Mucosa of descending colon (tissue), 3 donors: ENCODE results near the gene MSLN. TPM values are rescaled to one million over a fixed set of nuclear protein-coding genes. Genes with fewer than 3 reads are reported as not detected.
"Not testable (repeated sequence)": the region's sequence is repeated elsewhere in the genome, so short reads cannot be mapped to it uniquely, and the experiment has no call there.

Source experiments
- ATAC-seq: fragments of 200-7000 bp; cut with Tn5 transposase; one replicate; pipeline ENCODE4 v1.9.1; 2020; ENCODE audit warnings: mild to moderate bottlenecking, moderate library complexity
- DNase-seq, 3 donors: peaks; one replicate each; pipeline ENCODE4 v3.0.0-alpha.2; 2020
- H3K36me3 ChIP-seq: fragments of 200-600 bp; one replicate; pipeline ENCODE4 v1.8.0; 2021; ENCODE audit warnings: low read depth, mild to moderate bottlenecking
- H3K4me1 ChIP-seq: fragments of 200-600 bp; one replicate; pipeline ENCODE4 v1.8.0; 2021; ENCODE audit warnings: low read depth, mild to moderate bottlenecking
- H3K4me3 ChIP-seq: fragments of 200-600 bp; one replicate; pipeline ENCODE4 v1.8.0; 2021; ENCODE audit warnings: mild to moderate bottlenecking
- H3K9me3 ChIP-seq: fragments of 200-600 bp; one replicate; pipeline ENCODE4 v1.8.0; 2021; ENCODE audit warnings: mild to moderate bottlenecking
- intact Hi-C, 2 donors: fragments of 100-400 bp; cut with DNase I in 1 of 2; cut with micrococcal nuclease in 1 of 2; formaldehyde crosslinking; loops; one replicate each; pipeline versions ENCODE4 v1.11.0 to v1.11.1; 2022; cut with DNase I, micrococcal nuclease
- long read RNA-seq, 2 donors: library from polyadenylated mRNA; unstranded; transcript quantifications; one replicate each; pipeline ENCODE4 v2.0.0, GENCODE V29; 2019 to 2021
- total RNA-seq, 3 donors: library from RNA; stranded (reverse); fragmentation: NEBNext Ultra II Directional in 2 of 3; extraction: Animal tissue kit (Norgen Biotek cat#: 25700) in 2 of 3; gene quantifications; one replicate each; pipeline versions ENCODE4 v1.2.1 to v1.2.4, GENCODE V29; 2021 to 2023
- TF ChIP-seq, protein P1 (sequence below): fragments of 200-600 bp; IDR thresholded peaks from one replicate; pipeline ENCODE4 v1.8.0; 2022; ENCODE audit warnings: antibody characterized with exemption, mild to moderate bottlenecking
- donor health status: DM: no; HTN: no; CAD: no; lungs with moderate emphysema.
- donor health status: DM: no; HTN: no; CAD: no.
- donor health status: DM: no; HTN: yes; CAD: no.

MSLN gene
- total RNA-seq = 1 to 10 TPM; 3.4 to 7.0 (median 4.7) TPM
- long read RNA-seq, donor 1, partial matches to known transcripts = 0 of 3 reads
- long read RNA-seq, donor 1, other reads (novel, unspliced or antisense) = 2 of 3 reads
- long read RNA-seq, donor 2, partial matches to known transcripts = 2 of 7 reads
- long read RNA-seq, donor 2, other reads (novel, unspliced or antisense) = 0 of 7 reads

DNA sequence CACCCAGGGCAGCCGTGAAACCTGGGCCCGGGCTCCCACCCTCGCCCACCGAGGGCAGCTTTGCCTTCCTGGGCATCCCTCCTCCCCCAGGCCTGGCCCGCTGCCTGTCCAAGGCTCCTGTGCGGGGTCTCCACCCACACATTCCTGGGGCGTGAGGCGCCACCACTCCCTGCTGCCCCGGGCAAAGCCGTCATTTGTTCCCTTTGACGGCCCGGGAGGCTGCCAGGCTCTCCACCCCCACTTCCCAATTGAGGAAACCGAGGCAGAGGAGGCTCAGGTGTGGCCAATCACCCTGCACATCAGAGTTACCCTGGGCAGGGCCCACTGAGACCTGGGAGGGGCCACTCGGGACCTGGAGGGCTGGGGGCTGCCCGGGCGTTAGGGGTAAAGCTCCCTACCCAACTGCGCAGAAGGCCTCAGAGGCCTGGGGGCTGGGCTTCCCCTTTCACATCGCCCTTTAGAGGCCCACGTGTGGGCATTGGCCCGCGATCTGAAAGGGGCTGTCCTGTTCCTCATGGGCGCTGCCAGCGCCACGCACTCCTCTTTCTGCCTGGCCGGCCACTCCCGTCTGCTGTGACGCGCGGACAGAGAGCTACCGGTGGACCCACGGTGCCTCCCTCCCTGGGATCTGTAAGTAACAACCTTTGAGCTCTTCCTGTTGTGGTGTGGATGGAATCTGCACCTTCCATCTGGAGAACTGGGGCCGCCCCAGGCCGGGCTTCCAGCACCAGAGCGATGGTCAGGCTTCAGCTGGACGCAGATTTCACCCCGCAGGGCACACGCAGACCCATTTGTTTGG is at the start of gene MSLN:
Gene MSLN, plus strand, starts transcription at position 190 of the 799 bp plus-strand sequence. CDS start 1,947 bp downstream, outside the sequence.
- intact Hi-C loops = no loop called here
- ATAC-seq = peak; percentile 38
- no peak within 1 kb of the TSS for H3K4me3 ChIP-seq

GRCh38 chr16:711084-711483 is 49.5 kb upstream of the MSLN start:
- TF ChIP-seq, protein P1, sequence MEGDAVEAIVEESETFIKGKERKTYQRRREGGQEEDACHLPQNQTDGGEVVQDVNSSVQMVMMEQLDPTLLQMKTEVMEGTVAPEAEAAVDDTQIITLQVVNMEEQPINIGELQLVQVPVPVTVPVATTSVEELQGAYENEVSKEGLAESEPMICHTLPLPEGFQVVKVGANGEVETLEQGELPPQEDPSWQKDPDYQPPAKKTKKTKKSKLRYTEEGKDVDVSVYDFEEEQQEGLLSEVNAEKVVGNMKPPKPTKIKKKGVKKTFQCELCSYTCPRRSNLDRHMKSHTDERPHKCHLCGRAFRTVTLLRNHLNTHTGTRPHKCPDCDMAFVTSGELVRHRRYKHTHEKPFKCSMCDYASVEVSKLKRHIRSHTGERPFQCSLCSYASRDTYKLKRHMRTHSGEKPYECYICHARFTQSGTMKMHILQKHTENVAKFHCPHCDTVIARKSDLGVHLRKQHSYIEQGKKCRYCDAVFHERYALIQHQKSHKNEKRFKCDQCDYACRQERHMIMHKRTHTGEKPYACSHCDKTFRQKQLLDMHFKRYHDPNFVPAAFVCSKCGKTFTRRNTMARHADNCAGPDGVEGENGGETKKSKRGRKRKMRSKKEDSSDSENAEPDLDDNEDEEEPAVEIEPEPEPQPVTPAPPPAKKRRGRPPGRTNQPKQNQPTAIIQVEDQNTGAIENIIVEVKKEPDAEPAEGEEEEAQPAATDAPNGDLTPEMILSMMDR = no peak
- Histone ChIP-seq H3K4me1 (peaks cover 10% of the 10 kb centered on the region), H3K4me3 (no peak overlapping the region), H3K9me3 (no peaks in the 10 kb centered on the region), H3K36me3 (no peaks in the 10 kb centered on the region)
- ATAC-seq (no peak), DNase-seq (no peak)
- intact Hi-C loops = loop anchor here in 1 of 2 donors (10.0 kb wide), 1 partner anchor 344 kb away; no protein-coding TSS in a partner anchor

More for the DNA sequence above, at the start of gene MSLN:
- H3K36me3 ChIP-seq = no peaks in the 10 kb centered on the region
- DNase-seq = peak in 1 of 3 donors; percentile 53
- TF ChIP-seq, protein P1 = no peak
- no peaks in the 10 kb centered on the region for H3K4me1 ChIP-seq
- no peaks in the 10 kb centered on the region for H3K9me3 ChIP-seq

DNA sequence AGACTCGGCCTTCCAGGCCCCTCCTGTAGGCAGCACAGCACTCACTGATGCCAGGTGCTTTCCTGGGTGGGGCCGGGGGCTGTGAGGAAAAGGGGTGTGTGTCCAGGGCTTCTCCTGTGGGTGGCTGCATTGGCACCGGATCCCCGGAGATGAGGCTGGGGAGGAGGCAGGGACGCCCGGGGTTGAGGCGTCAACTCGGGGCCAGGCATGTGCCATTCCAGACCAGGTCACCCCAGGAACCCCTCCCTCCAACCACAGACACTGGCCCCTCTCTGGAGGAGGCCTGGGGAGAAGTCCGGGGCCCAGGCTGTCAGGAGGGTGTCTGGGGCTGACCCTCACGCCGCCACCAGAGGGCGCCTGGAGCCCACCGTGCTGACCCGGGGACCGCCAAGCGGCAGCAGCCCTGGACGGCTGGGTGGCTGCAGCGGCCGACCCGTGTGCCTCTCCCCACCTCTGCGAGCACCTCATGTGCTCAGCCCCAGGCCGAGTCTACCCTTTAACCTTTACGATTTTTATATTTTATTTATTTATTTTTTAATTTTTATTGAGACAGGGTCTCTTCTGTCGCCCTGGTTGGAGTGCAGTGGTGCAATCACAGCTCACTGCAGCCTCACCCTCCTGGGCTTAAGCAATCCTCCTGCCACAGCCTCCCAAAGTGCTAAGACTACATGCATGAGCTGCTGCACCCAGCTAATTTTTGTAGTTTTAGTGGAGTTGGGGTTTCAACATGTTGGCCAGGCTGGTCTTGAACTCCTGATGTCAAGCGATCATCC is 48.8 kb upstream of the MSLN start:
- peak; percentile 82 to 88 (median 82) for DNase-seq
- peak; percentile 69 for ATAC-seq
- Histone ChIP-seq H3K4me3 (no peak overlapping the region), H3K36me3 (no peaks in the 10 kb centered on the region), H3K4me1 (peaks cover 16% of the 10 kb centered on the region), H3K9me3 (no peaks in the 10 kb centered on the region)
- intact Hi-C loops = loop anchor here in 1 of 2 donors (10.0 kb wide), 1 partner anchor 343 kb away; no protein-coding TSS in a partner anchor
- TF ChIP-seq, protein P1 = peak; percentile 88

GRCh38 chr16:712740-713250 is 47.7 kb upstream of the MSLN start:
- H3K4me3 ChIP-seq, ATAC-seq, H3K36me3 ChIP-seq, H3K9me3 ChIP-seq: not testable (repeated sequence)
- intact Hi-C loops = loop anchor here in 1 of 2 donors (10.0 kb wide), 1 partner anchor 342 kb away; no protein-coding TSS in a partner anchor
- DNase-seq = peak in 2 of 3 donors; percentile 54 to 66
- peaks cover 18% of the 10 kb centered on the region for H3K4me1 ChIP-seq

DNA sequence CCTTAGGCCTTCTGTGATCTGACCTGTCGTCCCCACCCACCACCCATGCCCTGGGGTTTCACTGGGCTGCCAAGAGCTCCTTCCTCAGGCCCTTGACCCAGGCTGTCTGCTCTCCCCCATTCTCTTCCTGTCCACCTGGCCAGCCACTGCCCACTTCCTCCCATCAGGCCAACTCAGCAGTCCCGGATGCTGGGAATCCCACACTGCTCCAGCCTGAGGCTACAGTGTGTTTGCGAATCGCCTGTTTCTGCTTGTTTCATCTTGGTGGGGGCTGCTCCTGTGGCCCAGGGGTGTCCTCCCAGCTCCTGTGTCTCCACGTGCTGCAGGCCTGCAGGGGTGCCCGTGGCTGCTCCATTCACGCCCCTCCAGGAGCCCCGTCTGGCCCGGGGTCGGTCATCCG is 46.5 kb upstream of the MSLN start:
- intact Hi-C loops = loop anchor here in 1 of 2 donors (10.0 kb wide), 1 partner anchor 341 kb away; no protein-coding TSS in a partner anchor
- Histone ChIP-seq H3K9me3 (no peaks in the 10 kb centered on the region), H3K4me1 (peaks cover 31% of the 10 kb centered on the region), H3K4me3 (no peak overlapping the region), H3K36me3 (no peaks in the 10 kb centered on the region)
- ATAC-seq (no peak), DNase-seq (no peak)
- TF ChIP-seq, protein P1 = no peak
